Liver (tissue), 9 donors: Measurements from ENCODE around the gene TMEM108. TPM values are rescaled to one million over a fixed set of nuclear protein-coding genes. Genes with fewer than 3 reads are reported as not detected.

Source experiments
- DNase-seq: peaks from one replicate; pipeline ENCODE4 v3.0.0-alpha.2; 2017; ENCODE audit warnings: low spot score
- H3K27ac ChIP-seq, 2 donors: one replicate each; pipeline ENCODE4 v1.7.0; 2013; ENCODE audit warnings: inconsistent platforms in 2 of 2, low read length in 2 of 2, control low read depth in 1 of 2, low read depth in 1 of 2, mild to moderate bottlenecking in 1 of 2
- H3K27me3 ChIP-seq, 4 donors: one replicate each; pipeline versions ENCODE4 v1.6.1 to v1.7.0; 2013; ENCODE audit warnings: low read length in 3 of 4, inconsistent platforms in 1 of 4, mild to moderate bottlenecking in 1 of 4, moderate library complexity in 1 of 4; ENCODE audit not compliant: control insufficient read depth in 4 of 4, insufficient read depth in 4 of 4
- H3K36me3 ChIP-seq, 4 donors: one replicate each; pipeline versions ENCODE4 v1.6.1 to v1.7.0; 2013; ENCODE audit warnings: low read length in 3 of 4, mild to moderate bottlenecking in 3 of 4, low read depth in 1 of 4, moderate library complexity in 1 of 4; ENCODE audit not compliant: control insufficient read depth in 4 of 4, insufficient read depth in 3 of 4
- H3K4me1 ChIP-seq, 4 donors: one replicate each; pipeline versions ENCODE4 v1.6.1 to v1.7.0; 2013; ENCODE audit warnings: low read length in 3 of 4, mild to moderate bottlenecking in 3 of 4, moderate library complexity in 1 of 4; ENCODE audit not compliant: control insufficient read depth in 4 of 4, insufficient read depth in 4 of 4
- H3K4me3 ChIP-seq, 3 donors: one replicate each; pipeline versions ENCODE4 v1.6.1 to v1.7.0; 2013; ENCODE audit warnings: low read length in 3 of 3, control low read depth in 1 of 3, low read depth in 1 of 3, mild to moderate bottlenecking in 1 of 3
- H3K9ac ChIP-seq, 2 donors: one replicate each; pipeline ENCODE4 v1.7.0; 2013; ENCODE audit warnings: low read length in 2 of 2, mild to moderate bottlenecking in 2 of 2, moderate library complexity in 2 of 2, control low read depth in 1 of 2, low read depth in 1 of 2
- H3K9me3 ChIP-seq, 4 donors: one replicate each; pipeline versions ENCODE4 v1.6.1 to v1.7.0; 2013; ENCODE audit warnings: low read length in 3 of 4; ENCODE audit not compliant: control insufficient read depth in 4 of 4
- CTCF ChIP-seq: fragments of 150-350 bp; IDR thresholded peaks from 2 replicates; pipeline ENCODE4 v1.5.1; 2017; ENCODE audit warnings: improper control_type of control experiment, low read depth, low read length; ENCODE audit not compliant: missing input control
- EGR1 ChIP-seq, 2 donors: IDR thresholded peaks; 2 replicates each; pipeline ENCODE4 v1.6.1; 2016 to 2018; ENCODE audit warnings: antibody characterized with exemption in 2 of 2, low read depth in 2 of 2
- FOXA1 ChIP-seq: IDR thresholded peaks from 2 replicates; pipeline ENCODE4 v1.6.1; 2016; ENCODE audit warnings: antibody characterized with exemption
- FOXA2 ChIP-seq: IDR thresholded peaks from 2 replicates; pipeline ENCODE4 v1.6.1; 2016; ENCODE audit warnings: antibody characterized with exemption
- HNF4A ChIP-seq, 2 donors: conservative IDR thresholded peaks; 2 replicates each; pipeline ENCODE4 v1.6.1; 2016; ENCODE audit warnings: antibody characterized with exemption in 2 of 2, mild to moderate bottlenecking in 2 of 2
- HNF4G ChIP-seq: IDR thresholded peaks from 2 replicates; pipeline ENCODE4 v1.6.1; 2016; ENCODE audit warnings: antibody characterized with exemption
- JUND ChIP-seq, 2 donors: IDR thresholded peaks; 2 replicates each; pipeline ENCODE4 v1.6.1; 2016; ENCODE audit warnings: antibody characterized with exemption in 2 of 2
- MAX ChIP-seq: IDR thresholded peaks from 2 replicates; pipeline ENCODE4 v1.6.1; 2016; ENCODE audit warnings: antibody characterized with exemption
- NR2F2 ChIP-seq: IDR thresholded peaks from 2 replicates; pipeline ENCODE4 v1.6.1; 2016; ENCODE audit warnings: antibody characterized with exemption
- RXRA ChIP-seq, 2 donors: IDR thresholded peaks; 2 replicates each; pipeline ENCODE4 v1.6.1; 2017 to 2018; ENCODE audit warnings: antibody characterized with exemption in 2 of 2, mild to moderate bottlenecking in 1 of 2
- SP1 ChIP-seq: IDR thresholded peaks from 2 replicates; pipeline ENCODE4 v1.6.1; 2018; ENCODE audit warnings: antibody characterized with exemption, mild to moderate bottlenecking
- YY1 ChIP-seq: IDR thresholded peaks from 2 replicates; pipeline ENCODE4 v1.6.1; 2016; ENCODE audit warnings: antibody characterized with exemption, mild to moderate bottlenecking
- ZBTB33 ChIP-seq: IDR thresholded peaks from 2 replicates; pipeline ENCODE4 v1.6.1; 2016; ENCODE audit warnings: antibody characterized with exemption
- WGBS: extraction: QIAGEN DNeasy Blood & Tissue Kit; methylation state at CpG from one replicate; pipeline ENCODE4 v1.1.7; 2013; 5-methylcytosine and 5-hydroxymethylcytosine counted together
- polyA plus RNA-seq, 2 donors: library from polyadenylated mRNA; stranded (reverse) in 1 of 2; unstranded in 1 of 2; fragments of 200-250 nt in 1 of 2; fragments of >200 nt in 1 of 2; fragmentation: Nextera tagmentation in 1 of 2; extraction: Ambion mirVana in 1 of 2; gene quantifications; one replicate each; pipeline versions ENCODE4 v1.2.1 to v1.2.3, GENCODE V29; 2013 to 2015
- total RNA-seq, 2 donors: library from RNA; depleted of rRNA; stranded (reverse); fragments of >200 nt; gene quantifications; one replicate each; pipeline ENCODE4 v1.2.3, GENCODE V29; 2014
- donor health status: healthy.
- donor health status: healthy.
- donor health status: healthy.
- donor health status: healthy.
- donor health status: healthy.

Gene TMEM108
- total and polyA plus RNA-seq, 4 donors: 0.05 to 0.10 TPM; not detected in 2

- TF ChIP-seq JUND (IDR thresholded peaks at IDR 0.05): no peak
- TF ChIP-seq RXRA (IDR thresholded peaks at IDR 0.05): no peak
These were observed 211.3 kb downstream of the TMEM108 start (continued) for GRCh38 chr3:133249490-133249889.

- Histone ChIP-seq H3K4me3 (no peak overlapping the region), H3K27me3 (no peaks in the 10 kb centered on the region), H3K27ac (no peak overlapping the region), H3K4me1 (no peaks in the 10 kb centered on the region), H3K9me3 (no peaks in the 10 kb centered on the region), H3K9ac (no peak overlapping the region), H3K36me3 (no peaks in the 10 kb centered on the region)
- 96% methylated on average over 2 of the region's 2 CpGs for WGBS
- no peak for DNase-seq
- TF ChIP-seq MAX (no peak), NR2F2 (no peak), HNF4A (conservative IDR thresholded peaks at IDR 0.05) (no peak), EGR1 (IDR thresholded peaks at IDR 0.05; ENCODE audit: low read depth in 2 of 2) (no peak), FOXA2 (no peak), YY1 (no peak), HNF4G (no peak), SP1 (no peak), CTCF (no peak)
These were observed 216.0 kb downstream of the TMEM108 start for GRCh38 chr3:133254151-133254550.

GRCh38 chr3:133254716-133255115 lies 216.5 kb downstream of the TMEM108 start:
- H3K4me3 ChIP-seq: no peak overlapping the region
- no peaks in the 10 kb centered on the region for H3K9me3 ChIP-seq

GRCh38 chr3:133256787-133257483 lies 218.7 kb downstream of the TMEM108 start:
- Histone ChIP-seq H3K4me3 (no peak overlapping the region), H3K27ac (no peak overlapping the region), H3K4me1 (no peaks in the 10 kb centered on the region), H3K9me3 (no peaks in the 10 kb centered on the region), H3K36me3 (no peaks in the 10 kb centered on the region), H3K9ac (no peak overlapping the region), H3K27me3 (no peaks in the 10 kb centered on the region)
- DNase-seq: no peak
- no peak for TF ChIP-seq MAX
- no peak for TF ChIP-seq FOXA2
- TF ChIP-seq ZBTB33: no peak
- no peak for TF ChIP-seq SP1
- 67% methylated on average over 4 of the region's 4 CpGs for WGBS

More at GRCh38 chr3:133254716-133255115, 216.5 kb downstream of the TMEM108 start:
- no peak for TF ChIP-seq FOXA1
- Histone ChIP-seq H3K9ac (no peak overlapping the region), H3K4me1 (no peaks in the 10 kb centered on the region), H3K27ac (no peak overlapping the region), H3K27me3 (no peaks in the 10 kb centered on the region), H3K36me3 (no peaks in the 10 kb centered on the region)
- WGBS: 70% methylated on average over 1 of the region's 1 CpG
- no peak for DNase-seq
